GM20000 (cell line): Measurements from ENCODE around the gene FMNL3.
"Not testable (repeated sequence)": the region's sequence is repeated elsewhere in the genome, so short reads cannot be mapped to it uniquely, and the experiment has no call there.

Experiments
- DNase-seq: peaks from one replicate; pipeline ENCODE4 v3.0.0; 2012; ENCODE audit warnings: low spot score
- CTCF ChIP-seq: IDR thresholded peaks from 2 replicates; pipeline ENCODE4 v1.5.1; 2012; ENCODE audit warnings: mild to moderate bottlenecking, control low read depth; ENCODE audit errors: extremely low read depth, missing control alignments

FMNL3 gene

GRCh38 chr12:49720214-49720613, 13.0 kb upstream of the FMNL3 start:
- TF ChIP-seq CTCF: no peak

GRCh38 chr12:49717800-49718199, 10.6 kb upstream of the FMNL3 start:
- DNase-seq: not testable (repeated sequence)

More at GRCh38 chr12:49720214-49720613, 13.0 kb upstream of the FMNL3 start:
- no peak for DNase-seq

GRCh38 chr12:49716553-49716952, 9.3 kb upstream of the FMNL3 start:
- no peak for TF ChIP-seq CTCF
- DNase-seq: peak; percentile 49

GRCh38 chr12:49713952-49714351, 6.7 kb upstream of the FMNL3 start:
- not testable (repeated sequence) for DNase-seq

GRCh38 chr12:49708851-49709250, 1.6 kb upstream of the FMNL3 start:
- TF ChIP-seq CTCF: no peak
- no peak for DNase-seq

GRCh38 chr12:49707812-49708147, 575 bp upstream of the FMNL3 start:
- DNase-seq: no peak
- no peak for TF ChIP-seq CTCF

- peak; percentile 34 for DNase-seq
- no peak for TF ChIP-seq CTCF
These were observed 666 bp downstream of the FMNL3 start for GRCh38 chr12:49706351-49707127.

- DNase-seq: peak; percentile 64
- TF ChIP-seq CTCF: no peak
These were observed 1.6 kb downstream of the FMNL3 start for GRCh38 chr12:49705479-49706134.
